Mesothelial cell of epicardium (in vitro differentiated cells): ENCODE results near the gene CYP4F22. TPM values are rescaled to one million over a fixed set of nuclear protein-coding genes. Genes with fewer than 3 reads are reported as not detected.

Experiments
- DNase-seq, 2 experiments: peaks; one replicate each; pipeline ENCODE4 v3.0.0; 2021; ENCODE audit warnings: low spot score in 2 of 2; ENCODE audit not compliant: unreplicated experiment in 2 of 2
- H3K27ac Mint-ChIP-seq: 2 replicates; pipeline ENCODE4 v1.8.0; 2021; ENCODE audit warnings: mixed read lengths
- H3K27me3 Mint-ChIP-seq: 2 replicates; pipeline ENCODE4 v1.8.0; 2021; ENCODE audit warnings: low read depth, mixed read lengths
- H3K36me3 Mint-ChIP-seq: 2 replicates; pipeline ENCODE4 v1.8.0; 2021; ENCODE audit warnings: mixed read lengths
- H3K4me1 Mint-ChIP-seq: 2 replicates; pipeline ENCODE4 v1.8.0; 2021; ENCODE audit warnings: mixed read lengths
- H3K4me3 Mint-ChIP-seq: 2 replicates; pipeline ENCODE4 v1.8.0; 2021; ENCODE audit warnings: mild to moderate bottlenecking, moderate library complexity, mixed read lengths
- H3K9me3 Mint-ChIP-seq: 2 replicates; pipeline ENCODE4 v1.8.0; 2021; ENCODE audit warnings: mixed read lengths
- CTCF ChIP-seq: fragments of 200-600 bp; sonication (generic); IDR thresholded peaks from one replicate; pipeline ENCODE4 v1.5.0; 2021; ENCODE audit warnings: antibody characterized with exemption; ENCODE audit not compliant: unreplicated experiment
- total RNA-seq: library from RNA; stranded (reverse); gene quantifications from 3 replicates; pipeline ENCODE4 v1.2.1, GENCODE V29; 2021

Gene CYP4F22
- total RNA-seq, 1 donor from 2014 or later = not detected

- H3K36me3 Mint-ChIP-seq = no peaks in the 10 kb centered on the region
- peaks cover 33% of the 10 kb centered on the region for H3K9me3 Mint-ChIP-seq
- H3K27me3 Mint-ChIP-seq = no peaks in the 10 kb centered on the region
- no peaks in the 10 kb centered on the region for H3K4me1 Mint-ChIP-seq
- no peak overlapping the region for H3K4me3 Mint-ChIP-seq
- DNase-seq = no peak
- no peak for TF ChIP-seq CTCF
- H3K27ac Mint-ChIP-seq = no peak overlapping the region
Observed at GRCh38 chr19:15487038-15487437, 21.3 kb upstream of the CYP4F22 start.

GRCh38 chr19:15488489-15489226, 19.7 kb upstream of the CYP4F22 start:
- Mint-ChIP-seq H3K9me3 (peaks cover 32% of the 10 kb centered on the region), H3K27me3 (no peaks in the 10 kb centered on the region), H3K27ac (no peak overlapping the region), H3K36me3 (no peaks in the 10 kb centered on the region), H3K4me3 (no peak overlapping the region), H3K4me1 (no peaks in the 10 kb centered on the region)
- DNase-seq = no peak
- TF ChIP-seq CTCF = no peak

GRCh38 chr19:15495151-15495550, 13.2 kb upstream of the CYP4F22 start:
- no peak for TF ChIP-seq CTCF
- Mint-ChIP-seq H3K4me3 (no peak overlapping the region), H3K9me3 (peaks cover 37% of the 10 kb centered on the region), H3K27me3 (no peaks in the 10 kb centered on the region), H3K27ac (no peak overlapping the region), H3K4me1 (no peaks in the 10 kb centered on the region), H3K36me3 (peaks cover 2% of the 10 kb centered on the region)
- DNase-seq = no peak

- no peak for DNase-seq
- peaks cover 2% of the 10 kb centered on the region for H3K36me3 Mint-ChIP-seq
- peaks cover 47% of the 10 kb centered on the region for H3K9me3 Mint-ChIP-seq
- no peak overlapping the region for H3K4me3 Mint-ChIP-seq
- H3K27me3 Mint-ChIP-seq = no peaks in the 10 kb centered on the region
- no peaks in the 10 kb centered on the region for H3K4me1 Mint-ChIP-seq
- H3K27ac Mint-ChIP-seq = no peak overlapping the region
- no peak for TF ChIP-seq CTCF
Observed at GRCh38 chr19:15498156-15498858, 10.0 kb upstream of the CYP4F22 start.

- peaks cover 2% of the 10 kb centered on the region for H3K36me3 Mint-ChIP-seq
- H3K4me1 Mint-ChIP-seq = no peaks in the 10 kb centered on the region
- TF ChIP-seq CTCF = no peak
- peaks cover 45% of the 10 kb centered on the region for H3K9me3 Mint-ChIP-seq
- DNase-seq = no peak
- H3K27me3 Mint-ChIP-seq = no peaks in the 10 kb centered on the region
- no peak overlapping the region for H3K4me3 Mint-ChIP-seq
- H3K27ac Mint-ChIP-seq = no peak overlapping the region
Observed at GRCh38 chr19:15498910-15499309, 9.4 kb upstream of the CYP4F22 start.
